Measurements from ENCODE around the gene LRRC59.

The LRRC59 gene

GRCh38 chr17:50347117-50347893 lies 50.0 kb downstream of the LRRC59 start:
- H2AFZ ChIP-seq (ENCODE audit: low read length) = no peak overlapping the region
- H4K20me1 ChIP-seq (ENCODE audit: insufficient read depth, low read length) = no peaks in the 10 kb centered on the region
- no peaks in the 10 kb centered on the region for H3K9me3 ChIP-seq (replicated peaks; ENCODE audit: insufficient read depth, low read length)
- peaks cover 4% of the 10 kb centered on the region; the same call in 1 of the 2 replicates for H3K27me3 ChIP-seq (replicated peaks; ENCODE audit: insufficient read depth, low read length)
- H3F3A ChIP-seq (ENCODE audit: insufficient read depth, low read length) = no peaks in the 10 kb centered on the region
- no peaks in the 10 kb centered on the region for H3K9me2 ChIP-seq (replicated peaks; ENCODE audit: insufficient read depth, low read length)
- H3K4me3 ChIP-seq (ENCODE audit: low read length) = peak overlapping the region; percentile 92
- DNase-seq = no peak
- H3K36me3 ChIP-seq (replicated peaks; ENCODE audit: insufficient read depth, low read length) = no peaks in the 10 kb centered on the region
- H3K79me2 ChIP-seq (ENCODE audit: low read length) = peaks cover 13% of the 10 kb centered on the region
- H3K4me1 ChIP-seq (ENCODE audit: low read length) = no peaks in the 10 kb centered on the region
- H3K9ac ChIP-seq (ENCODE audit: low read length) = peak overlapping the region; percentile 84
- peak overlapping the region; percentile 87 for H3K4me2 ChIP-seq (ENCODE audit: low read depth, low read length)
- H3K27ac ChIP-seq (ENCODE audit: low read length) = no peak overlapping the region
- TF ChIP-seq CTCF (IDR thresholded peaks at IDR 0.05; ENCODE audit: low read length) (no peak), EZH2 (optimal IDR thresholded peaks at IDR 0.05; ENCODE audit: low read depth, low read length) (no peak), EZH2phosphoT487 (IDR thresholded peaks at IDR 0.05; ENCODE audit: low read length) (no peak)

GRCh38 chr17:50346313-50347116 lies 50.8 kb downstream of the LRRC59 start:
- Histone ChIP-seq H3K27me3 (replicated peaks; ENCODE audit: insufficient read depth, low read length) (peaks cover 4% of the 10 kb centered on the region; the same call in 1 of the 2 replicates), H3K27ac (ENCODE audit: low read length) (no peak overlapping the region), H3F3A (ENCODE audit: insufficient read depth, low read length) (no peaks in the 10 kb centered on the region), H2AFZ (ENCODE audit: low read length) (peak overlapping the region; percentile 86; the same call in 1 of the 2 replicates), H3K4me2 (ENCODE audit: low read depth, low read length) (peak overlapping the region; percentile 87), H3K79me2 (ENCODE audit: low read length) (peaks cover 13% of the 10 kb centered on the region), H3K36me3 (replicated peaks; ENCODE audit: insufficient read depth, low read length) (no peaks in the 10 kb centered on the region), H3K9me3 (replicated peaks; ENCODE audit: insufficient read depth, low read length) (no peaks in the 10 kb centered on the region), H3K9me2 (replicated peaks; ENCODE audit: insufficient read depth, low read length) (no peaks in the 10 kb centered on the region), H3K4me3 (ENCODE audit: low read length) (peak overlapping the region; percentile 92), H3K9ac (ENCODE audit: low read length) (peak overlapping the region; percentile 84), H4K20me1 (ENCODE audit: insufficient read depth, low read length) (no peaks in the 10 kb centered on the region), H3K4me1 (ENCODE audit: low read length) (no peaks in the 10 kb centered on the region)
- no peak for TF ChIP-seq EZH2phosphoT487 (IDR thresholded peaks at IDR 0.05; ENCODE audit: low read length)
- TF ChIP-seq EZH2 (optimal IDR thresholded peaks at IDR 0.05; ENCODE audit: low read depth, low read length) = no peak
- no peak for TF ChIP-seq CTCF (IDR thresholded peaks at IDR 0.05; ENCODE audit: low read length)
- DNase-seq = peak; percentile 32

- peaks cover 13% of the 10 kb centered on the region for H3K79me2 ChIP-seq (ENCODE audit: low read length)
- H3K4me2 ChIP-seq (ENCODE audit: low read depth, low read length) = peak within 1 kb of the TSS; percentile 99
- H3K27me3 ChIP-seq (replicated peaks; ENCODE audit: insufficient read depth, low read length) = peaks cover 4% of the 10 kb centered on the region; the same call in 1 of the 2 replicates
- H3K36me3 ChIP-seq (replicated peaks; ENCODE audit: insufficient read depth, low read length) = no peaks in the 10 kb centered on the region
- H3K9ac ChIP-seq (ENCODE audit: low read length) = peak within 1 kb of the TSS; percentile 84
- H3K4me1 ChIP-seq (ENCODE audit: low read length) = no peaks in the 10 kb centered on the region
- H3K9me2 ChIP-seq (replicated peaks; ENCODE audit: insufficient read depth, low read length) = no peaks in the 10 kb centered on the region
- DNase-seq = peak; percentile 89
- no peaks in the 10 kb centered on the region for H4K20me1 ChIP-seq (ENCODE audit: insufficient read depth, low read length)
- no peak for TF ChIP-seq EZH2 (optimal IDR thresholded peaks at IDR 0.05; ENCODE audit: low read depth, low read length)
- no peak for TF ChIP-seq CTCF (IDR thresholded peaks at IDR 0.05; ENCODE audit: low read length)
- no peak for TF ChIP-seq EZH2phosphoT487 (IDR thresholded peaks at IDR 0.05; ENCODE audit: low read length)
- no peak within 1 kb of the TSS for H3K27ac ChIP-seq (ENCODE audit: low read length)
- peak within 1 kb of the TSS; percentile 99 for H2AFZ ChIP-seq (ENCODE audit: low read length)
- no peaks in the 10 kb centered on the region for H3K9me3 ChIP-seq (replicated peaks; ENCODE audit: insufficient read depth, low read length)
- peak within 1 kb of the TSS; percentile 92 for H3K4me3 ChIP-seq (ENCODE audit: low read length)
- H3F3A ChIP-seq (ENCODE audit: insufficient read depth, low read length) = no peaks in the 10 kb centered on the region
Observed at GRCh38 chr17:50345432-50346312, 51.7 kb downstream of the LRRC59 start, which contains the start of gene XYLT2. TSS of gene XYLT2 (plus strand) at chr17:50346126. CDS start at chr17:50346141, 15 bp downstream.
